Gastroesophageal sphincter (tissue), 4 donors: ENCODE results near the gene AUTS2. TPM values are rescaled to one million over a fixed set of nuclear protein-coding genes. Genes with fewer than 3 reads are reported as not detected.
"Not testable (repeated sequence)": the region's sequence is repeated elsewhere in the genome, so short reads cannot be mapped to it uniquely, and the experiment has no call there.

ENCODE experiments used
- ATAC-seq: fragments of 150-250 bp; one replicate; pipeline ENCODE4 v1.9.1; 2016; ENCODE audit warnings: mild to moderate bottlenecking, moderate library complexity
- H3K27ac ChIP-seq, 4 donors: fragments of 200-600 bp; sonication (generic) in 3 of 4; 1 replicate in 3 of 4; 2 replicates in 1 of 4; pipeline ENCODE4 v1.5.1; 2016 to 2019
- H3K27me3 ChIP-seq: fragments of 200-600 bp; sonication (generic); one replicate; pipeline ENCODE4 v1.5.1; 2019
- H3K36me3 ChIP-seq, 2 donors: fragments of 200-600 bp; sonication (generic); one replicate each; pipeline ENCODE4 v1.5.1; 2019; ENCODE audit warnings: control low read depth in 1 of 2
- H3K4me1 ChIP-seq, 3 donors: fragments of 200-600 bp; sonication (generic); 1 replicate in 2 of 3; 2 replicates in 1 of 3; pipeline ENCODE4 v1.5.1; 2016 to 2019; ENCODE audit warnings: control low read depth in 2 of 3
- H3K4me3 ChIP-seq, 2 donors: fragments of 200-600 bp; sonication (generic); one replicate each; pipeline ENCODE4 v1.5.1; 2019; ENCODE audit warnings: mild to moderate bottlenecking in 1 of 2, moderate library complexity in 1 of 2
- H3K9me3 ChIP-seq, 3 donors: fragments of 200-600 bp; sonication (generic); one replicate each; pipeline ENCODE4 v1.5.1; 2017 to 2019; ENCODE audit warnings: control low read depth in 2 of 3
- CTCF ChIP-seq, 4 experiments: fragments of 200-600 bp in 2 of 4; fragments of 450-650 bp in 2 of 4; sonication (generic) in 1 of 4; IDR thresholded peaks; one replicate each; pipeline ENCODE4 v1.5.1; 2017 to 2019; ENCODE audit warnings: antibody characterized with exemption in 4 of 4, mild to moderate bottlenecking in 2 of 4, moderate library complexity in 2 of 4
- EP300 ChIP-seq: sonication (generic); formaldehyde crosslinking; IDR thresholded peaks from one replicate; pipeline ENCODE4 v1.6.1; 2017; ENCODE audit warnings: antibody characterized with exemption, mild to moderate bottlenecking
- POLR2A ChIP-seq, 2 donors: fragments of 450-650 bp; IDR thresholded peaks; one replicate each; pipeline ENCODE4 v1.6.1; 2017; ENCODE audit warnings: antibody characterized with exemption in 2 of 2, mild to moderate bottlenecking in 2 of 2, moderate library complexity in 1 of 2
- POLR2AphosphoS5 ChIP-seq: sonication (generic); formaldehyde crosslinking; IDR thresholded peaks from one replicate; pipeline ENCODE4 v1.6.1; 2017; ENCODE audit warnings: antibody characterized with exemption
- WGBS, 2 donors: methylation state at CpG; one replicate each; pipeline ENCODE4 v1.1.5; 2018; ENCODE audit warnings: low coverage in 1 of 2; 5-methylcytosine and 5-hydroxymethylcytosine counted together
- total RNA-seq, 4 donors: library from RNA; depleted of rRNA; stranded (reverse); fragments of >200 nt; gene quantifications; one replicate each; pipeline ENCODE4 v1.1.0, GENCODE V29; 2016

AUTS2 gene
- total RNA-seq, 4 donors from 2014 or later, result 12.2 to 48.7 (median 44.1) TPM

GRCh38 chr7:70268179-70268578 lies 669.9 kb downstream of the AUTS2 start:
- Histone ChIP-seq H3K4me1 (no peaks in the 10 kb centered on the region), H3K27ac (no peak overlapping the region), H3K27me3 (no peaks in the 10 kb centered on the region), H3K36me3 (no peaks in the 10 kb centered on the region), H3K4me3 (no peak overlapping the region), H3K9me3 (no peaks in the 10 kb centered on the region)
- WGBS, 2 donors, result 40 to 84% methylated on average over 1 to 2 of the region's 2 CpGs
- no peak for ATAC-seq
- TF ChIP-seq EP300 (no peak), POLR2A (IDR thresholded peaks at IDR 0.05) (no peak), POLR2AphosphoS5 (no peak), CTCF (IDR thresholded peaks at IDR 0.05) (no peak)

- no peak overlapping the region for H3K4me3 ChIP-seq
- no peak overlapping the region for H3K27ac ChIP-seq
- no peak for ATAC-seq
- no peak for TF ChIP-seq POLR2A (IDR thresholded peaks at IDR 0.05)
- no peak for TF ChIP-seq EP300
- TF ChIP-seq CTCF (IDR thresholded peaks at IDR 0.05), result no peak
- no peak for TF ChIP-seq POLR2AphosphoS5
- H3K27me3 ChIP-seq, result no peaks in the 10 kb centered on the region
- H3K4me1 ChIP-seq, result no peaks in the 10 kb centered on the region
- WGBS, 2 donors, result 100% methylated on average over 1 of the region's 1 CpG; no CpG with 5 or more reads in 1 of the 2 donors
- no peaks in the 10 kb centered on the region for H3K9me3 ChIP-seq
- no peaks in the 10 kb centered on the region for H3K36me3 ChIP-seq
These were observed 671.9 kb downstream of the AUTS2 start for GRCh38 chr7:70270149-70270548.

GRCh38 chr7:70271617-70272081 lies 673.4 kb downstream of the AUTS2 start:
- 81 to 91% methylated on average over 8 of the region's 8 CpGs for WGBS, 2 donors

GRCh38 chr7:70275570-70275969 lies 677.3 kb downstream of the AUTS2 start:
- not testable (repeated sequence) for H3K27me3 ChIP-seq, H3K36me3 ChIP-seq, ATAC-seq, H3K9me3 ChIP-seq, H3K27ac ChIP-seq, H3K4me3 ChIP-seq, H3K4me1 ChIP-seq
- 94 to 100% methylated on average over 3 of the region's 3 CpGs for WGBS, 2 donors

More at GRCh38 chr7:70271617-70272081, 673.4 kb downstream of the AUTS2 start:
- ATAC-seq, result peak; percentile 34
- no peaks in the 10 kb centered on the region for H3K36me3 ChIP-seq
- no peak for TF ChIP-seq EP300
- TF ChIP-seq CTCF (IDR thresholded peaks at IDR 0.05), result no peak
- TF ChIP-seq POLR2A (IDR thresholded peaks at IDR 0.05), result no peak
- no peak for TF ChIP-seq POLR2AphosphoS5
- H3K9me3 ChIP-seq, result no peaks in the 10 kb centered on the region
- H3K4me3 ChIP-seq, result no peak overlapping the region
- no peaks in the 10 kb centered on the region for H3K27me3 ChIP-seq
- H3K4me1 ChIP-seq, result no peaks in the 10 kb centered on the region
- no peak overlapping the region for H3K27ac ChIP-seq

- no peaks in the 10 kb centered on the region for H3K4me1 ChIP-seq
- no peaks in the 10 kb centered on the region for H3K9me3 ChIP-seq
- no peaks in the 10 kb centered on the region for H3K36me3 ChIP-seq
- ATAC-seq, result no peak
- no peaks in the 10 kb centered on the region for H3K27me3 ChIP-seq
- WGBS, 2 donors, result 85 to 100% methylated on average over 1 of the region's 1 CpG
- H3K27ac ChIP-seq, result no peak overlapping the region
- no peak overlapping the region for H3K4me3 ChIP-seq
- TF ChIP-seq CTCF (IDR thresholded peaks at IDR 0.05) (no peak), POLR2AphosphoS5 (no peak), EP300 (no peak), POLR2A (IDR thresholded peaks at IDR 0.05) (no peak)
These were observed 686.9 kb downstream of the AUTS2 start for GRCh38 chr7:70285187-70285586.
